Measurements from ENCODE around the gene LEMD2. TPM values are rescaled to one million over a fixed set of nuclear protein-coding genes. Genes with fewer than 3 reads are reported as not detected.
A peak's percentile ranks its signal among the peaks of the same experiment; 100 is the strongest.
"Not testable (repeated sequence)": the region's sequence is repeated elsewhere in the genome, so short reads cannot be mapped to it uniquely, and the experiment has no call there.

LEMD2 gene
- 29.6 TPM for total RNA-seq
- long read RNA-seq, transcript LEMD2-201 (9 exons, 2,958 nt): major isoform, 118 of 163 reads
- long read RNA-seq, transcript LEMD2-207 (8 exons, 1,306 nt): minor isoform, 11 of 163 reads
- long read RNA-seq, partial matches to known transcripts: 3 of 163 reads
- long read RNA-seq, other reads (novel, unspliced or antisense): 29 of 163 reads

GRCh38 chr6:33788694-33789549, at the start of gene LEMD2:
TSS of gene LEMD2 (minus strand) at chr6:33789130. CDS start at chr6:33789116, 14 bp downstream.
- peak; percentile 98 for DNase-seq (ENCODE audit: low spot score)
- intact Hi-C loops (cut with DNase I): loop anchor here (5.0 kb wide), 1 partner anchor 638 kb away; the partner anchor contains the start of gene RPS10

- intact Hi-C loops (cut with DNase I): no loop called here
- DNase-seq (ENCODE audit: low spot score): no peak
Measured at GRCh38 chr6:33837971-33838665, 49.2 kb upstream of the LEMD2 start.

GRCh38 chr6:33836806-33837469, 48.0 kb upstream of the LEMD2 start:
- intact Hi-C loops (cut with DNase I): no loop called here
- no peak for DNase-seq (ENCODE audit: low spot score)

- DNase-seq (ENCODE audit: low spot score): no peak
- intact Hi-C loops (cut with DNase I): no loop called here
Measured at GRCh38 chr6:33834401-33835392, 45.8 kb upstream of the LEMD2 start.

- intact Hi-C loops (cut with DNase I): no loop called here
- no peak for DNase-seq (ENCODE audit: low spot score)
Measured at GRCh38 chr6:33833599-33833998, 44.7 kb upstream of the LEMD2 start.

GRCh38 chr6:33832831-33833230, 43.9 kb upstream of the LEMD2 start:
- DNase-seq (ENCODE audit: low spot score); intact Hi-C loops (cut with DNase I): not testable (repeated sequence)

GRCh38 chr6:33831725-33832124, 42.8 kb upstream of the LEMD2 start:
- DNase-seq (ENCODE audit: low spot score); intact Hi-C loops (cut with DNase I): not testable (repeated sequence)

GRCh38 chr6:33830635-33831240, 41.8 kb upstream of the LEMD2 start:
- intact Hi-C loops (cut with DNase I): no loop called here
- no peak for DNase-seq (ENCODE audit: low spot score)

- DNase-seq (ENCODE audit: low spot score): no peak
- intact Hi-C loops (cut with DNase I): no loop called here
Measured at GRCh38 chr6:33828764-33829731, 40.1 kb upstream of the LEMD2 start.

GRCh38 chr6:33828452-33828763, 39.5 kb upstream of the LEMD2 start:
- intact Hi-C loops (cut with DNase I): no loop called here
- no peak for DNase-seq (ENCODE audit: low spot score)

GRCh38 chr6:33827546-33828451, 38.9 kb upstream of the LEMD2 start:
- no peak for DNase-seq (ENCODE audit: low spot score)
- intact Hi-C loops (cut with DNase I): no loop called here

- intact Hi-C loops (cut with DNase I): no loop called here
- no peak for DNase-seq (ENCODE audit: low spot score)
Measured at GRCh38 chr6:33826537-33826936, 37.6 kb upstream of the LEMD2 start.

GRCh38 chr6:33824461-33825154, 35.7 kb upstream of the LEMD2 start:
- intact Hi-C loops (cut with DNase I): no loop called here
- no peak for DNase-seq (ENCODE audit: low spot score)

- no peak for DNase-seq (ENCODE audit: low spot score)
- intact Hi-C loops (cut with DNase I): no loop called here
Measured at GRCh38 chr6:33823806-33824205, 34.9 kb upstream of the LEMD2 start.

GRCh38 chr6:33822575-33823395, 33.9 kb upstream of the LEMD2 start:
- no peak for DNase-seq (ENCODE audit: low spot score)
- intact Hi-C loops (cut with DNase I): no loop called here

Data from cardiac septum (tissue), 1 donor.